ENCODE measurements around the gene UQCRHL.

DNA sequence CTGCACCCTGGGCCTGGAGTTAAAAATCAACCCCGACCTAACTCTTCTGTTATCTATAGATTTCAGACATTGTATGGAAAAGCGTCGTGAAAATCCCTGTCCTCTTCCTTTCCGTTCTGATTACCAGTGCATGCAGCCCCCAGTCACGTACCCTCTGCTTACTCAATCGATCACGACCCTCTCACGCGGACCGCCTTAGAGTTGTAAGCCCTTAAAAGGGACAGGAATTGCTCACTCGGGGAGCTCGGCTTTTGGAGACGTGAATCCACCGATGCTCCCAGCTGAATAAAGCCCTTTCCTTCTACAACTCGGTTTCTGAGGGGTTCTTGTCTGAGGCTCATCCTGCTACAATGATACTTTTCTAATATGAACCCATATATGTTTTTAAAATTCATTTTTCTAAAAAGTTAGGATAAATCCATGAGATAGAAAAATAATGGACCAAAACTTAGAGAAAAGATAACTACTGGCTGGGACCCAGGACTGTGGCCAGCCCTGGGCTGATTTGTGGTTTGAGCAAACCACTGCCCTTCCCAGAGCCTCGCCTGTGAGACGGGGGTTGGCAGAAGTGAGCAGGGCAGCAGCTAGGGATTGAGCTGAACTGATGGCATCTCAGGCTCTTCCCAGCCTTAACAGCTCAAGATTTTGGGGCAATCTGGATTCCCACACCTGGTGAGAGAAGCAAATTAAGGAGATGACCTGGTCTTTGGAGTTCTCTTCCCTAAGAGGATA is 5.0 kb downstream of the UQCRHL start:
- TF ChIP-seq POLR2A (IDR thresholded peaks at IDR 0.05; ENCODE audit: low read length) (no peak), GATA1 (IDR thresholded peaks at IDR 0.05; ENCODE audit: low read depth, low read length) (no peak)
